Thoracic aorta endothelial cell (primary cell): ENCODE measurements around the gene BLTP2. TPM values are rescaled to one million over a fixed set of nuclear protein-coding genes. Genes with fewer than 3 reads are reported as not detected.

ENCODE experiments used
- total RNA-seq: library from RNA; depleted of rRNA; stranded (reverse); fragments of >200 nt; gene quantifications from 2 replicates; pipeline ENCODE4 v1.2.3, GENCODE V29; 2012

BLTP2 gene
- total RNA-seq = 213 TPM in 2 replicates

GRCh38 chr17:28644787-28645575 is at the start of gene BLTP2:
Gene BLTP2 (minus strand): TSS chr17:28645158. CDS start chr17:28645056, 102 bp downstream.

DNA sequence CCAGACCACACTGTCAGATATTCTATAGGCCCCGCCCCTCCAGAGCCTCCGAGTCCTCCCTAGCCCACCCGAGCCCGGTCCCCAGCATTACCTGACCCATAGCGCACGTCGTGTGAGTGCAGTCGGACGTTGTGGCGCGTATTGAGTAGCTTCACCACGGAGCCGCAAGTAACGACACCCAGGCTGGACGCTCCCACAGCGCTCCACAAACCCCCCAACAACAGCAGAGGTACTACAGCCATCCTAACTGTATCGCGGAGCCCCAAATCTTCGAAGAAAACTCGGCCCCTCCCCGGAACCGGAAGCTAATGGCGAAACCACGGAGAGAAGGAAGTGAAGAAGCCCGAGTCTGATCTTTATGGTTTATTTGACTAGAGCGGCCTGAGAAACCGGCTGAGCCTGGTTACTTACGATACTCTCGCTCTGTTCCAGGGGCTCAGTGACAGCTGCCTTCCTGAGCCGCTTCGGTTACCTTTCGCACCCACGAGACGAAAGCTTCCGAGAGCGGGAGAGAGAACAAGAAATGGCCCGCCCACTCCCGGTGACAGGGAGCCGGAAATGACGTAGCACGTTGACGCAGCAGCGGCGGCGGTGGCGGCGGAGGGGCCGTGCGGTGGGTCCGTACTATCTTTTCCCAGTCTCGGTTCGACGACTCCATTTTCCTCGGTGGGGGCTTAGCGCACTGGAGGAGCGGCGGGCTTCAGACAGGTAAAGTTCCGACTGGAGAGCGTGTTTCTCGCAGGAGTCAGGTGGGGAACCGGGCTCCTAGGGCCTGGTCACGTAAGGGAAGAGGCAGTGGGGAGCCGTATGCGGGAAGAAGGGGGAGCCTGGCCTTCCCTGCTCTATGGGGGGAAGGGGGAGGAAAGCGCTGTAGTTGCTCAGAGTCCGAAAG is 16.9 kb upstream of the BLTP2 start, which contains the start of the genes SDF2 and SUPT6H:
SDF2 (minus strand) TSS at position 272 of the 892 bp plus-strand sequence; CDS start at position 242, 30 bp downstream.
SUPT6H (plus strand) TSS at position 571 of the 892 bp plus-strand sequence. CDS start 11,197 bp downstream, outside the sequence.

DNA sequence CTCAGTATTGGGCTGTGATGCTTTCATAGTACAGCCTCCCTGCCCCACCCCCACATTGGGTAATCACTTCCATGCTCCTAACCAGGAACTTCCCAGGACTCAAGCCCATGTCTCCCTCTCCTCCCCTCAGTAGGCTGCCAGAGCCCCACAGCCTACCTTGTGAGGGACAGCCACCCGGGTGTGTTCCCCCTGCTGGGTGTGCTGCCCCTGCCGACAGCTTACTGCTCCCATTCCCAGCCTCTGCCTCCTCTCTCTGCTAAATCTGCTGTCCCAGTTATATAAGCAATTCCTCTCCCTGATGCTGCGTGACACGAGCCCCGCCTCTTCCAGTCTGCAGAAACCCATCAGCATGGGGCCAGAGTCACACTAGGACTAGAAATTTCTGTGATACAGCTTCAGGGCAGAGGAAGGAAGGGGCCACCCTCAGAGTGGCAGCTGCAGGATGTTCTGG is 31.0 kb downstream of the BLTP2 start, which contains the start of gene RSKR:
RSKR (minus strand) TSS at position 255 of the 451 bp plus-strand sequence; CDS start at position 231, 24 bp downstream.

GRCh38 chr17:28598799-28599310 is 46.1 kb downstream of the BLTP2 start, which contains the start of gene SPAG5:
Gene SPAG5 (minus strand): TSS chr17:28599025. CDS start chr17:28598946, 79 bp downstream.

Other genes with a start within 250 kb of the BLTP2 start
- gene SLC46A1, start 238.9 kb downstream of the BLTP2 start, total RNA-seq = 3.6 and 6.5 TPM in 2 replicates
- gene SLC13A2, start 171.5 kb downstream of the BLTP2 start, total RNA-seq = not detected in 2 replicates
- gene FOXN1, start 138.8 kb downstream of the BLTP2 start, total RNA-seq = not detected in 2 replicates
- gene UNC119, start 92.5 kb downstream of the BLTP2 start, total RNA-seq = 14.1 and 19.3 TPM in 2 replicates
- gene PIGS, start 73.6 kb downstream of the BLTP2 start, total RNA-seq = 43.0 and 62.8 TPM in 2 replicates
- 17.7 and 23.4 TPM in 2 replicates for gene ALDOC, start 68.3 kb downstream of the BLTP2 start, total RNA-seq
- gene SPAG5, start 46.1 kb downstream of the BLTP2 start, total RNA-seq = 45.1 and 65.0 TPM in 2 replicates
- 12.6 and 12.7 TPM in 2 replicates for gene RSKR, start 31.0 kb downstream of the BLTP2 start, total RNA-seq
- gene SDF2, start 16.7 kb upstream of the BLTP2 start, total RNA-seq = 31.2 and 36.7 TPM in 2 replicates
- 55.9 and 65.0 TPM in 2 replicates for gene SUPT6H, start 17.0 kb upstream of the BLTP2 start, total RNA-seq
- 1.1 and 1.3 TPM in 2 replicates for gene PROCA1, start 66.7 kb upstream of the BLTP2 start, total RNA-seq
- gene RAB34, start 72.7 kb upstream of the BLTP2 start, total RNA-seq = 24.9 and 96.6 TPM in 2 replicates
- gene RPL23A, start 74.8 kb upstream of the BLTP2 start, total RNA-seq = 554 and 645 TPM in 2 replicates
- gene TLCD1, start 81.1 kb upstream of the BLTP2 start, total RNA-seq = 0.93 and 1.0 TPM in 2 replicates
- 1.1 and 1.5 TPM in 2 replicates for gene NEK8, start 83.6 kb upstream of the BLTP2 start, total RNA-seq
- gene TRAF4, start 98.9 kb upstream of the BLTP2 start, total RNA-seq = 24.6 and 27.9 TPM in 2 replicates
- gene FAM222B, start 197.6 kb upstream of the BLTP2 start, total RNA-seq = 10.5 and 16.9 TPM in 2 replicates
- gene ERAL1, start 209.9 kb upstream of the BLTP2 start, total RNA-seq = 49.6 and 66.8 TPM in 2 replicates